ENCODE measurements around the gene SLC9A9. TPM values are rescaled to one million over a fixed set of nuclear protein-coding genes. Genes with fewer than 3 reads are reported as not detected.

Gene SLC9A9
- total and polyA plus RNA-seq, 7 experiments from 2014 or later = 9.3 to 23.1 (median 16.6) TPM

- Mint-ChIP-seq H3K4me1 (peaks cover 0 to 1% (median 0%) of the 10 kb centered on the region in 7 donors), H3K27me3 (no peaks in the 10 kb centered on the region), H3K27ac (no peak overlapping the region), H3K9me3 (no peaks in the 10 kb centered on the region), H3K36me3 (peaks cover 0 to 53% (median 28%) of the 10 kb centered on the region in 5 donors), H3K4me3 (no peak overlapping the region)
- Histone ChIP-seq H3K4me1 (ENCODE audit: control insufficient read depth in 2 of 2, insufficient read depth in 2 of 2, low read length in 2 of 2) (no peaks in the 10 kb centered on the region), H3K27ac (ENCODE audit: low read depth, low read length) (no peak overlapping the region), H3K36me3 (ENCODE audit: control insufficient read depth in 2 of 3, insufficient read depth in 3 of 3, low read length in 3 of 3) (peaks cover 0 to 5% (median 0%) of the 10 kb centered on the region in 3 experiments), H3K4me3 (ENCODE audit: low read length) (no peak overlapping the region), H3K27me3 (ENCODE audit: control insufficient read depth in 2 of 2, insufficient read depth in 2 of 2, low read length in 2 of 2) (no peaks in the 10 kb centered on the region), H3K9me3 (ENCODE audit: control insufficient read depth in 2 of 3, low read length in 3 of 3) (no peaks in the 10 kb centered on the region)
- POLR2A ChIA-PET = no interaction called here
- ATAC-seq (no peak), DNase-seq (no peak)
- intact Hi-C loops (cut with micrococcal nuclease) = no loop called here
- CTCF ChIA-PET = no interaction called here
Observed at GRCh38 chr3:143571548-143571947, 276.7 kb downstream of the SLC9A9 start.

DNA sequence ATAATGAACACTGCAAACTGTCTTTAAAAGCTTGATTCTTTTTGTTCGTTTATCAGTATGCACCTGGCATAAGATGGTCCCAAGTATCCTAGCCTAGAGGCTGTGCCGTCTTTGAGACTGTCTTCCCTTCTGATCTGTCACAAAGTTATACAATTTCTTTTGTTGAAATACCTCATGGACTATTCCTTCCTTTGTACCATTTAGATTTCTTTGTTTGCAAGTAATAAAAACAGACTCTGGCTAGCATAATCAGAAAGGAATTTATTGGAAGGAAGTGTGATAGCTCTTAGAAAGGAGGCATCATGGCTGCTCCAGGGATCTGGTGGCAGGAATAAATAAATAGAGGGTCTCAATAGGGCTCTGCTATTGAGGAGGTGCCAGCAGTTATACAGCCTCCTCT is 280.4 kb downstream of the SLC9A9 start:
- no peaks in the 10 kb centered on the region for H3K27me3 Mint-ChIP-seq
- H3K9me3 Mint-ChIP-seq = no peaks in the 10 kb centered on the region
- H3K4me3 ChIP-seq (ENCODE audit: low read length) = no peak overlapping the region
- peaks cover 0 to 24% (median 10%) of the 10 kb centered on the region in 5 donors for H3K36me3 Mint-ChIP-seq
- no peak for DNase-seq
- ATAC-seq = no peak
- POLR2A ChIA-PET = no interaction called here
- no peaks in the 10 kb centered on the region for H3K27me3 ChIP-seq (ENCODE audit: control insufficient read depth in 2 of 2, insufficient read depth in 2 of 2, low read length in 2 of 2)
- H3K36me3 ChIP-seq (ENCODE audit: control insufficient read depth in 2 of 3, insufficient read depth in 3 of 3, low read length in 3 of 3) = no peaks in the 10 kb centered on the region
- H3K9me3 ChIP-seq (ENCODE audit: control insufficient read depth in 2 of 3, low read length in 3 of 3) = no peaks in the 10 kb centered on the region
- H3K27ac ChIP-seq (ENCODE audit: low read depth, low read length) = no peak overlapping the region
- H3K4me1 Mint-ChIP-seq = peaks cover 0 to 1% (median 0%) of the 10 kb centered on the region in 7 donors
- H3K27ac Mint-ChIP-seq = no peak overlapping the region
- intact Hi-C loops (cut with micrococcal nuclease) = no loop called here
- no peaks in the 10 kb centered on the region for H3K4me1 ChIP-seq (ENCODE audit: control insufficient read depth in 2 of 2, insufficient read depth in 2 of 2, low read length in 2 of 2)
- CTCF ChIA-PET = no interaction called here
- H3K4me3 Mint-ChIP-seq = no peak overlapping the region

DNA sequence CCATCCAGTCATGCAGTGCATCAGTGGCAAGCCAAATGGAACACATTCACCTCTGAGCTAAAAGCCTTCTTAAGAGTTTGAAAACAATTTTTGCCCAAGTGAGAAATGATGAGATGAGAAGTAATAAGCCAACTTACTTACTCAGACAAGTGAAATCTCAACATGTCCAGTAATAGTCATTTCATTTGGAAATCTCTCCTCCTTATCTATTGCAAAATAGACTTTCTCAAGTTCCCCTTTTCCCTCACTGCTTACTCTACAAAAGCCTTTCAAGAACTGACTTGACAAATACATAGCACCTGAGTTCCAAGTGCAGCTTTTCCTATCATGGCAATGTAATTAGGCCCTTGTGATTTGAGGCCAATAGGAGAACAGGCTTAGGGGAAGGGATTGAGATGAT is 282.3 kb downstream of the SLC9A9 start:
- peak; percentile 41 for ATAC-seq
- CTCF ChIA-PET = no interaction called here
- no peaks in the 10 kb centered on the region for H3K9me3 ChIP-seq (ENCODE audit: control insufficient read depth in 2 of 3, low read length in 3 of 3)

GRCh38 chr3:143563786-143564185 is 284.5 kb downstream of the SLC9A9 start:
- peak overlapping the region in 1 of 9 donors; percentile 47 for H3K27ac Mint-ChIP-seq
- ATAC-seq = no peak
- Histone ChIP-seq H3K9me3 (ENCODE audit: control insufficient read depth in 2 of 3, low read length in 3 of 3) (peaks cover 0 to under 1% (median 0%) of the 10 kb centered on the region in 3 experiments), H3K27ac (ENCODE audit: low read depth, low read length) (no peak overlapping the region), H3K4me1 (ENCODE audit: control insufficient read depth in 2 of 2, insufficient read depth in 2 of 2, low read length in 2 of 2) (no peaks in the 10 kb centered on the region), H3K4me3 (ENCODE audit: low read length) (no peak overlapping the region), H3K36me3 (ENCODE audit: control insufficient read depth in 2 of 3, insufficient read depth in 3 of 3, low read length in 3 of 3) (no peaks in the 10 kb centered on the region), H3K27me3 (ENCODE audit: control insufficient read depth in 2 of 2, insufficient read depth in 2 of 2, low read length in 2 of 2) (no peaks in the 10 kb centered on the region)
- no peak for DNase-seq
- ChIA-PET POLR2A (no interaction called here), CTCF (no interaction called here)
- intact Hi-C loops (cut with micrococcal nuclease) = no loop called here
- H3K27me3 Mint-ChIP-seq = no peaks in the 10 kb centered on the region
- H3K4me3 Mint-ChIP-seq = no peak overlapping the region
- H3K36me3 Mint-ChIP-seq = peaks cover 2 to 25% (median 14%) of the 10 kb centered on the region in 5 donors
- peaks cover 0 to 1% (median 0%) of the 10 kb centered on the region in 7 donors for H3K4me1 Mint-ChIP-seq
- peaks cover 0 to 11% (median 2%) of the 10 kb centered on the region in 11 donors for H3K9me3 Mint-ChIP-seq

More for the DNA sequence above, 282.3 kb downstream of the SLC9A9 start:
- Histone ChIP-seq H3K27ac (ENCODE audit: low read depth, low read length) (no peak overlapping the region), H3K4me3 (ENCODE audit: low read length) (no peak overlapping the region), H3K36me3 (ENCODE audit: control insufficient read depth in 2 of 3, insufficient read depth in 3 of 3, low read length in 3 of 3) (no peaks in the 10 kb centered on the region), H3K27me3 (ENCODE audit: control insufficient read depth in 2 of 2, insufficient read depth in 2 of 2, low read length in 2 of 2) (no peaks in the 10 kb centered on the region), H3K4me1 (ENCODE audit: control insufficient read depth in 2 of 2, insufficient read depth in 2 of 2, low read length in 2 of 2) (no peaks in the 10 kb centered on the region)
- Mint-ChIP-seq H3K9me3 (no peaks in the 10 kb centered on the region), H3K36me3 (peaks cover 0 to 29% (median 4%) of the 10 kb centered on the region in 5 donors), H3K27ac (no peak overlapping the region), H3K27me3 (no peaks in the 10 kb centered on the region), H3K4me1 (peaks cover 0 to 1% (median 0%) of the 10 kb centered on the region in 7 donors), H3K4me3 (no peak overlapping the region)
- POLR2A ChIA-PET = no interaction called here
- no peak for DNase-seq
- intact Hi-C loops (cut with micrococcal nuclease) = no loop called here

GRCh38 chr3:143562789-143563188 is 285.5 kb downstream of the SLC9A9 start:
- CTCF ChIA-PET = no interaction called here
- no peak for ATAC-seq
- H3K4me1 Mint-ChIP-seq = peaks cover 0 to 1% (median 0%) of the 10 kb centered on the region in 7 donors

DNA sequence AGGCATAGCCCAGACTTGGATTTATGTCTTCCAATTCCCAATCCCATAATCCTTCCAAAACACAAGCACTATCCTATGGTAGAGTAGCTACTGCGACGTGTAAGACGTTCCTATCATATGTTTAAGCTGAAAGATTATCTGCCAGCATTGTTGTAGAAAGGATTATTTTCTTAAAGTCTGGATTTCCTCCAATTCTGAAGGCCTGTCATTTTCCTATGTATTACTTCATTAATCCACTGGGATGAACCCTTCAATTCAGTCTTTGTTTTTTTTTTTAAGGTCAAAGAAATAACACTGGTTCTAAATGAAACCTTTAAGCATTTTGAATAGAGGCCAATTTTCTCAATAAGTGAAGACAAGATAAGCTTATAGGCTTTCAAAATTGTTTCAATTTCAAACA is 289.0 kb downstream of the SLC9A9 start:
- H3K4me1 Mint-ChIP-seq = no peaks in the 10 kb centered on the region
- Histone ChIP-seq H3K9me3 (ENCODE audit: control insufficient read depth in 2 of 3, low read length in 3 of 3) (peaks cover 0 to 12% (median 4%) of the 10 kb centered on the region in 3 experiments), H3K4me1 (ENCODE audit: control insufficient read depth in 2 of 2, insufficient read depth in 2 of 2, low read length in 2 of 2) (no peaks in the 10 kb centered on the region), H3K27me3 (ENCODE audit: control insufficient read depth in 2 of 2, insufficient read depth in 2 of 2, low read length in 2 of 2) (no peaks in the 10 kb centered on the region), H3K4me3 (ENCODE audit: low read length) (no peak overlapping the region), H3K27ac (ENCODE audit: low read depth, low read length) (no peak overlapping the region), H3K36me3 (ENCODE audit: control insufficient read depth in 2 of 3, insufficient read depth in 3 of 3, low read length in 3 of 3) (no peaks in the 10 kb centered on the region)
- H3K27ac Mint-ChIP-seq = no peak overlapping the region
- no peak overlapping the region for H3K4me3 Mint-ChIP-seq
- ChIA-PET CTCF (no interaction called here), POLR2A (no interaction called here)
- H3K9me3 Mint-ChIP-seq = peaks cover 0 to 34% (median 16%) of the 10 kb centered on the region in 11 donors
- ATAC-seq (no peak), DNase-seq (no peak)
- peaks cover 3 to 44% (median 43%) of the 10 kb centered on the region in 5 donors for H3K36me3 Mint-ChIP-seq
- no peaks in the 10 kb centered on the region for H3K27me3 Mint-ChIP-seq
- intact Hi-C loops (cut with micrococcal nuclease) = no loop called here

More at GRCh38 chr3:143562789-143563188, 285.5 kb downstream of the SLC9A9 start:
- H3K27me3 Mint-ChIP-seq = no peaks in the 10 kb centered on the region
- H3K4me3 ChIP-seq (ENCODE audit: low read length) = no peak overlapping the region
- intact Hi-C loops (cut with micrococcal nuclease) = no loop called here
- peaks cover 0 to 11% (median 4%) of the 10 kb centered on the region in 3 experiments for H3K9me3 ChIP-seq (ENCODE audit: control insufficient read depth in 2 of 3, low read length in 3 of 3)
- POLR2A ChIA-PET = no interaction called here
- no peaks in the 10 kb centered on the region for H3K27me3 ChIP-seq (ENCODE audit: control insufficient read depth in 2 of 2, insufficient read depth in 2 of 2, low read length in 2 of 2)
- DNase-seq = no peak
- H3K27ac Mint-ChIP-seq = no peak overlapping the region
- H3K9me3 Mint-ChIP-seq = peaks cover 0 to 21% (median 8%) of the 10 kb centered on the region in 11 donors
- no peaks in the 10 kb centered on the region for H3K36me3 ChIP-seq (ENCODE audit: control insufficient read depth in 2 of 3, insufficient read depth in 3 of 3, low read length in 3 of 3)
- H3K4me3 Mint-ChIP-seq = no peak overlapping the region
- no peaks in the 10 kb centered on the region for H3K4me1 ChIP-seq (ENCODE audit: control insufficient read depth in 2 of 2, insufficient read depth in 2 of 2, low read length in 2 of 2)
- H3K36me3 Mint-ChIP-seq = peaks cover 2 to 27% (median 21%) of the 10 kb centered on the region in 5 donors
- H3K27ac ChIP-seq (ENCODE audit: low read depth, low read length) = no peak overlapping the region

DNA sequence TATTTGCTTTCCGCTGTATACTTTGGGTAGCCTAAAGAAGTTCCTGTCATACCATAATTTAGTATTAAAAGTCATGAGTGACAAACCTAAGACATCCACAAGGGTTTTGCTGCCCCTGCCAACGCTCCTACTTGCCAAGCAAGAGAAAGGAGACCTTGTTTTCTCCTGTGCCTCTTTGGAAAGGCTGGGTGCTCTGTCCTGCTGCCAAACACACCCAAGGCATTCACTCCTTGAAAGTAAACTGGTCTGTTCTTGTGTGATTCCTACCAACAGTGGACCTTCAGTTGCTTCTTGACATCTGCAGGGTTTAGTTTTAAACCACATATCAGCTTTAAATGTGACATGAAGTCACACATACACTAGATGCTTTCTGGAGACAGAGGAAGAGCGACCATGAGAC is 295.4 kb downstream of the SLC9A9 start:
- DNase-seq (no peak), ATAC-seq (no peak)
- POLR2A ChIA-PET = no interaction called here
- no peak overlapping the region for H3K27ac ChIP-seq (ENCODE audit: low read depth, low read length)
- peaks cover 0 to 24% (median 10%) of the 10 kb centered on the region in 11 donors for H3K9me3 Mint-ChIP-seq
- H3K4me3 Mint-ChIP-seq = no peak overlapping the region
- H3K4me3 ChIP-seq (ENCODE audit: low read length) = no peak overlapping the region
- H3K27me3 ChIP-seq (ENCODE audit: control insufficient read depth in 2 of 2, insufficient read depth in 2 of 2, low read length in 2 of 2) = no peaks in the 10 kb centered on the region
- peaks cover 17 to 75% (median 72%) of the 10 kb centered on the region in 5 donors for H3K36me3 Mint-ChIP-seq
- intact Hi-C loops (cut with micrococcal nuclease) = no loop called here
- peaks cover 0 to 1% (median 0%) of the 10 kb centered on the region in 3 experiments for H3K9me3 ChIP-seq (ENCODE audit: control insufficient read depth in 2 of 3, low read length in 3 of 3)
- H3K36me3 ChIP-seq (ENCODE audit: control insufficient read depth in 2 of 3, insufficient read depth in 3 of 3, low read length in 3 of 3) = peaks cover 0 to 7% (median 4%) of the 10 kb centered on the region in 3 experiments
- no peaks in the 10 kb centered on the region for H3K4me1 Mint-ChIP-seq
- H3K27ac Mint-ChIP-seq = peak overlapping the region in 1 of 9 donors; percentile 43
- CTCF ChIA-PET = interaction anchor here (0.6 kb wide), 1 partner anchor 17 kb away, joined by 3 read pairs; no protein-coding TSS in a partner anchor
- H3K4me1 ChIP-seq (ENCODE audit: control insufficient read depth in 2 of 2, insufficient read depth in 2 of 2, low read length in 2 of 2) = no peaks in the 10 kb centered on the region
- no peaks in the 10 kb centered on the region for H3K27me3 Mint-ChIP-seq
